ENCODE measurements around the gene CASS4.

The CASS4 gene

DNA sequence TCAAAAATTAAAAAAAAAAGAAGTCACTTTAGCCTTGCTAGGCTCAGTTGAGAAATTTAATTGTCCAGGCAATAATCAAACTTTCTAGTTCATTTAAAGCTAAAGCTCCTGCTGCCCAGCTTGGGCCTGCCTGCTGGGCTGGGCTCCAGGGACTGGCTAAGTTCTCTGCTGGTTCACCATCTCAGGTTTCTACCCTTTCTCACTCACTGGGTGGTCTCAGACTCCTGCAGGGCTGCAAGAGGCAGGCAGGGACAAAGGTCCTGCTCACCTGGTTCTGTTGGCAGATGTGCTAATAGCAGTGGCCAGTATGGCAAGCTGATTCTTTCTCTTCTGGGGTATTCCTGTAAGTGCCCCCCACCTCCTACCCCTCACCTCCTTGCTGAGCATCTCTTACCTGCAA lies 35.2 kb downstream of the CASS4 start:
- DNase-seq (ENCODE audit: low spot score) = no peak

DNA sequence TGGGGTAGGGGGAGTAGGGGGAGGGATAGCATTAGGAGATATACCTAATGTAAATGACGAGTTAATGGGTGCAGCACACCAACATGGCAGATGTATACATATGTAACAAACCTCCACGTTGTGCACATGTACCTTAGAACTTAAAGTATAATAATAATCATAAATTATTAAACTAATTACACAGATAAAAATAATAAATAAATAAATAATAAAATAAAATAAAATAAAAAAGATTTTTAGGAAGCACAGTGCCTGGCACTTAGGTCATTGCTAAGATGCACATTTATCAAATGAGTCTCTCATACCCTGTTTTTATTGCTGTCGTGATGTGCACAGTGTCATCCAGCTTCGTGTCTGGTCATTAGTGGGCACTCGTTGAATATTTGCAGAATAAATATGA lies 37.4 kb downstream of the CASS4 start:
- no peak for DNase-seq (ENCODE audit: low spot score)

DNA sequence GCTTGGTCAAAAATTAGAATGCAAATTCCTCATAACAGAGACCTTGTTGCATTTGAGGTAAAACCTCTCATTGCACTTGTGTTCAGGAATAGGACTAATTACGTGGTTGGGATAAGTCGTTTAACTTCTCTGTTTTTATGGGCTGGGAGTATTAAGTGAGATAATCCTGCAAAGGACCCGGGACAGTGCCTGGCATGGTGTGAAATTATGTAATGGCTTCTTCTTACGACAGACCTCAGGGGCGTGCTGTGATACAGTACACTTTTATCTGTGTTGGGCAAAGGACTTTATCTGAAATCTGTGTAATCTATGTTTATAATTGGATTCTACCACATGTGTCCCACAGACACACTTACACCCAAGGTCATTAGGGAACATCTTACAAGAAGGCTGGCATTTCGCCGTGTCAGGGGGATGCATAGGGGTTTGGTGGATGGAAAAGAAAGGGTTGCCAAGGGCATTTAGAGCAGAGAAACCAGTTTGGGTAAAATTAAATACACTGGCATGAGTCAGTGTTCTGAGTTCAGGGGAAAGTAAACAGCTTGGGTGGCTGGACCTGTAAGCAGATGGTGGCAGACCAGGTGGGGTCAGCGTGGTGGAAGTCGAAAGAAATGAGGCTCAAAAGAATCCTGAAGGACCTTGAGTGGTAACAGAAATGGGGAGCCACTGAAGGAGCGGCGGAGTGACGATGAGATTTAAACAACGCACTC lies 39.2 kb downstream of the CASS4 start:
- no peak for DNase-seq (ENCODE audit: low spot score)

DNA sequence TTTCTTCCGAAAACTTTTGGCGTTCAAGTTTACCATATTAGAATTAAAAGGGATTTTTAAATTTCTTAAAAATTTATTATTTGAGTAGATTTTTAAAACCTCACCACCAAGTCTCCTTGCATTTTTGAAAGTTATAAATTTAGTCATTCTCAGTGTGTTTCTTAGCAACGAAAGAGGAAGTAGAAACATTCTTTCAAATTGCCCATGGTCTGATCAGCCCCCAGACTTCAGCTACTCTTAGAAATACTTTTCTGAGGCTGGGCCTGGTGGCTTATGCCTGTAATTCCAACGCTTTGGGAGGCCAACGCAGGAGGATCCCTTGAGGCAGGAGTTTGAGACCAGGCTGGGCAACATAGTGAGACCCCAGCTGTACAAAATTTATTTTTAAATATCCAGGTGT lies 41.3 kb downstream of the CASS4 start:
- DNase-seq (ENCODE audit: low spot score) = no peak

DNA sequence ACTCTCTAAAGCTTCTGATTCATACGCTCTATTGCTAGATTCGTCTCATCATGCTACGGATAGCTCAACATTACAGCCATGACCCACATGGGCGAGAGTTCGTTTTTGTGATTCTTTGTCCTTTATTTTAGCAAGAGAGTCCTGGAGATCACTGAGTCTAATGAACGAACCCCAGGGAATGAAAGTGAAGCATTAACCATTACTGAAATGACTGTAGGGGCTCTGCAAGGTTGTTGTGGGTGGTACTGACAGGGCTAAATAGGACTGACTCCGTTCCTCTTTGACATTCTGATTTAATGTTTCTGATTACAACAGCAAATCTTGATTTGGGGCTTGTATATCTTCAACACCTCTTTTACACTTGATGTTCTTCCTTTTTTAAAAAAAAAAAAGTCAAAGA lies 42.7 kb downstream of the CASS4 start:
- DNase-seq (ENCODE audit: low spot score) = no peak

DNA sequence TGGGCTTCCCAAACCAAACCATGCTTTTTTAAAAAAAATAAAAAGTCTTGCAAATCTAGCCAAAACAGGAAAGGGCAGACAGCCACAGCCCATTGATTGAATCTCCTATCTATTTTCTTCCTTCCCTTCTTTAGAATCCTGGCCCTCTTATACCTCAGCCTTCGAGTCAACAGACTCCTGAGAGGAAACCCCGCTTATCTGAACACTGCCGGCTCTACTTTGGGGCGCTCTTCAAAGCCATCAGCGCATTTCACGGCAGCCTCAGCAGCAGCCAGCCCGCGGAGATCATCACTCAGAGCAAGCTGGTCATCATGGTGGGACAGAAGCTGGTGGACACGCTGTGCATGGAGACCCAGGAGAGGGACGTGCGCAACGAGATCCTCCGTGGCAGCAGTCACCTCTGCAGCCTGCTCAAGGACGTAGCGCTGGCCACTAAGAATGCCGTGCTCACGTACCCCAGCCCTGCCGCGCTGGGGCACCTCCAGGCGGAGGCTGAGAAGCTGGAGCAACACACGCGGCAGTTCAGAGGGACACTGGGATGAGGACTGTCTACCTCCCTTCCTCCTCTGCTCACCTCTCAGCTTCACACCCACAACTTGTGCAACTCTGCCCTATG lies 46.3 kb downstream of the CASS4 start:
- no peak for DNase-seq (ENCODE audit: low spot score)

DNA sequence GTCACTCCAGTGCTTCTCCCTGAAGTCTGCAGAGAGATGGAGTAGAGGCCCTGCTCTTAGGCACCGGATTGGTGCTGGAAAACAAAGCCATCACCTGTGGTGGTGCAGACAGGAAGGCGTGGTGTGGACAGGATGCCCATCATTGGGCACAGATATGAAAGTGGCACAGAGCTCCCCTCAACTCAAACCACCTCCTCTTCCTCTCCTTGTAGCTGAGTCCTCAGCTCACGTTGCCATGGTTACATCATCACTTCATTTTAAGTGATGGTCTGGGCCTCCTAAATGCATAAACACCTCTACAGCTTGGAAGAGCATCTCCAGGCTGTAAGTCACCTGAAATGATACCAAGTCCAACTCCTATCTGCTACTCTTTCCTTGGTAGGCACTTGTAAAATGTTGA lies 48.4 kb downstream of the CASS4 start:
- no peak for DNase-seq (ENCODE audit: low spot score)

DNA sequence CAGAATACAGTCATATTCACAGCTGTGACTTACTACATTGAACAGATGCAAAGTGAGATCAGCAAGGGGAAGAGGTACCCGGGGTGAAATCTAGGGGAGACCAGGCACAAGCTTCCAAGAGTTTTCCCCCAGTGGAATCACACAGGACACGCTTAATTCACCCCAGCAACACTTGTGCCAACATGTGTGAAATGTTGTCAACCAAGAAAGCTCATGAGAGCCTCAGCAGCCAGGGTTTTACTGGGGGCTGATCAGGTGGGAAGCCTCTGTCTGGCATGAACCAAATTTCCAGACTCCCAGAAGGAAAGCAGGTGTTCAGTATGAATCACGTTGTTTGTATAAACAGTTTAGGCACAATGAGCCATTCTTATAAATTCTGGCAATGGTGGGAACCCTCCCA lies 49.5 kb downstream of the CASS4 start:
- no peak for DNase-seq (ENCODE audit: low spot score)

DNA sequence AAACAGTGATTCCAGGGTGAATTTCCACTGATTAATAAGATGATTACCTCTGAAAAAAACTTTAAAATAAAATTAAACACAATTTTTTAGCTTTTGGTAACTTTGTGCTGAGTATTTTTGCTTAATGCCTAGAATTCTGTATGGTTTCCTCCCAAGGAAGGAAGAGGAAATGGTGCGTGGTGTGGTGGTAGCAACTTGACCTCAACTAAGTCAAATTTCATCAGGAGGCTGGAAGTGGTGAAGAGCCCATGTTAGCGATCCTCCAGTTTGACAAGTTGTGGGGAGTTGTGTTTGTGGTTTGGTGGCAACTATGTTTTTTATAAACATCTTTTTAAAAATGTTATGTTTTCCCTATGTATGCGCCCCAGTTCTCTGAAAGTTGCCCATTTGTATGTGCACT lies 51.4 kb downstream of the CASS4 start:
- no peak for DNase-seq (ENCODE audit: low spot score)

DNA sequence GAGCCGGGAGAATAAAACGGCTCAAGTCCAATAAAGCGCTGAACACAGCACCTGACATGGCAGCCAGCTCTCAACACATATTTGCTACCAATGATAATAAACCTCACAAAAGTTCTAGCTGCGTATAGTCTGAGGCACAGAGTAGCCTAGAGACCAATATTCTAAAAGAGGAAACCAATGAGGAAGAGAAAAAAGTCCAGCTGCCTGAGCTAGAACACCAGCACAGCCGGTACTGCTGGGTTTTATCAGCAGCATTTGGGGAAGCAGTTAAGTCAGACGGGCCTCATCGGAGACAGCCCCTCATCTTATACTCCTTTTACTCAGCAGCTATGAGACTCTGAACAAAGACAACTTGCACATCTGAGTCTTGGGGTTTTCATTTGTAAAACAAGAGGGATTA lies 53.9 kb downstream of the CASS4 start:
- DNase-seq (ENCODE audit: low spot score) = no peak

DNA sequence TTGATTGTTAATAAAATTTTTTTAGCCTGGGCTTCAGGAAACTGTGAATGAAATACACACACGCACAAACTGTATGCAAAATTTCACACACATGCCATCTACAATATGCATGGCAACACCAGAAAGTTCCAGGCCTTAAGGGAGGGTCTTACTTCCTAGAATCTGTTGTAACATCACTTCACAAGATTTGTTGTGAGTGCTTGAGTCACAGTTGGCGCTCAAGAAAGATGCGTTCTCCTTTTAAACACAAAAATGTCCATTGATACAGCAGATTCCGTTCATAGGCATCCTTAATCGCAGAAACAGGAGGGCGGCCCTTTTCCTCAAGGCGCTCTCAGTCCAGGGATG lies 55.9 kb downstream of the CASS4 start:
- no peak for DNase-seq (ENCODE audit: low spot score)

DNA sequence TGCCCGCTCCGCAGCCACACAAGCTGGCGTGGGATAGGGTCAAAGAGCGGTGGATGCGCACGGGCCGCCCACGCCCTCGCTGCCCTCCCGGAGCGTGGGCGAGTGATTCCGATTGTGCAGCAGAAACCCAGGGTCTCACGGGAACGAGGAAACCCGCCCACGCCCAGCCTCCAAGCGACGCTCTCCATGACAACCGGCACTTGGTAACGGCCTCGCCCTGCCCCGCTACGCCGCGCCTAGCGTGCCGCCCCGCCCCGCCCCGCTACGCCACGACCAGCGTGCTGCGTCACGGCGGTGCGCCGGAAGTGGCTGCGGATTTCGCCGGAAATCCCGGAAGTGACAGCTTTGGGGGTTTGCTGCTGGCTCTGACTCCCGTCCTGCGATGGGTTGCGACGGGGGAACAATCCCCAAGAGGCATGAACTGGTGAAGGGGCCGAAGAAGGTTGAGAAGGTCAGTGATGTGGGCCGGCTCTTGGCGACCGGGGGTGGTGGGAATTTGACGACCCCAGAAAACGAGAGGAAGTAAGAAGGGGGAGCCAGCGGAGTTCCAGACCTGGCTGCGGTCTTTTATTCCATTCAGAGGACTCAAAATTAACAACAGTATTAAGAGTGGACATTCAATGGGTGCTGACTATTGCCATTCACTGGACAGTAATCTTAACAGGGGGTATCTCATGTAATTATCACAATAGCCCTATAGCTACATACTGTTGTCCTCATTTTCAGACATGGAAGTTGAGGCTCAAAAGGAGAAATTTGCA lies 56.4 kb downstream of the CASS4 start, which contains the start of gene RTF2:
Gene RTF2, plus strand, starts transcription at position 312 of the 761 bp plus-strand sequence. Its CDS starts 71 bp downstream, at position 383.
- peak; percentile 91 for DNase-seq (ENCODE audit: low spot score)

DNA sequence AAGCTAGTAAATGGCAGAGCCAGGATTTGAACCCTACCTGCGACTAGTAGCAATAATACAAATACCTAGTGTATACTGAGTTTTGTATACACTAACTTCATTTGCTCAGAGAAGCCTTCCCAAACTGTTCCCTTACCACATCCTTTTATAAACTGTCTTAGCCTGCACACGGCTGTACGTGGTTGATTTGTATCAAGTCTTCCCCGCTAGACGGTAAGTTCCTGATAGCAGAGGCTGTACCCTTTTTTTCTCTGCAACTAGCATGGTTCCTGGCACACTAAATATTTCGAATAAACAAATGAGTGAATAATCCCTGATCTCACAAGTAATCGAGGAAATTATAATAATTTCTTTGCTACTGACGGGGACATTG lies 57.0 kb downstream of the CASS4 start:
- no peak for DNase-seq (ENCODE audit: low spot score)

DNA sequence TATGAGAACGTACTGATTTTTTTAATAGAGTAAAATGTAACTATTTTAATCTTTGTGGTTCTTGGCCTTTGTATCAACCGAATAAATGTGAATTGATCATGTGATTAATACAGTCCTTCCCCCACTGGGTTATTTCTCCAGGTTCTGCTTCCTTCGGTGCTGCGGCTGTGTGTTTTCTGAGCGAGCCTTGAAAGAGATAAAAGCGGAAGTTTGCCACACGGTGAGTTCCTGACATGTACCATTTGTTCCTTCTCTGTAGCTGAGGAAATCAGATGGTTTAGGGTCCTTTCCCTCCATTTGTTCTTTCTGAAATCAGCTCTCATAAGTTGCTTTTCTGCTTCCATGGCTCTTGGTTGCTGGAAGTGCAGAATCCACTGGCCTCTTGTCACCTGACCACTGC lies 71.9 kb downstream of the CASS4 start:
- no peak for DNase-seq (ENCODE audit: low spot score)

DNA sequence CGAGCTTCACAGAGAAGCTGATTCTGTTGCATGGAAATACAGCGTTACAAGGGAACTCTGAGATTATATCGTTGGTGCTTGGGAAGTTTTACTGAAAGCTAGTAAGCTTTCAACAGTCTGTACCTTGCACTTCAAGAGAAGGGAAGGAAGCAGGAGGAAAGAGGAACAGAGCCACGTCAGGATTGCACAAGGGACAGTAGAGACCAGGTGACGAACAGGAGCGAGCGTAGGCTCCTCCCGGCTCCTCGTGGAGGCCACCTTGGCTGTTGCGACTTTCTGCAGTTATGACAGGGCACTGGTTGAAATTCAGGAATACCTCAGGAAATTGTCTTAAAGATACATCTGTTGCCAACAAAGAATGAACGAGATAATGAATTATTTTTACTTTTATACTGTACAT lies 75.2 kb downstream of the CASS4 start:
- no peak for DNase-seq (ENCODE audit: low spot score)

DNA sequence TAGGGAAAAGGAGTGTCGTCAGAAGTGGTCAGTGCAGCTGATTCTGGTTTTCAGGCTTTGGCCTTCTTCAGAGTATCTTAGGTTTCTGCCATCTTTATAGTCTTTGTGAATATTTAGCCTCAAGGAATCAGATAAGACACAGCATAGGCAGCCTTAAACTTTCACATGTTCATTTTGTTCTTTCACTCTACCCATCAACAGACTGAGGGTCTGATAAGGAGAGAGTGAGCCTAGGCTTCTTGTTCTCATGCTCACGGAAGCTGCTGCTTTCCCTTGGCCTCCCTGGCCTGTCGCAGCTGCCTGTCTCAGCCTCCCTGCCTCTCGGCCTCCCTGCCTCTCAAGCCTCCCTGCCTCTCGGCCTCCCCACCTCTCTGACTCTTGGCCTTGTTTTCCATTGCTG lies 76.5 kb downstream of the CASS4 start:
- no peak for DNase-seq (ENCODE audit: low spot score)

DNA sequence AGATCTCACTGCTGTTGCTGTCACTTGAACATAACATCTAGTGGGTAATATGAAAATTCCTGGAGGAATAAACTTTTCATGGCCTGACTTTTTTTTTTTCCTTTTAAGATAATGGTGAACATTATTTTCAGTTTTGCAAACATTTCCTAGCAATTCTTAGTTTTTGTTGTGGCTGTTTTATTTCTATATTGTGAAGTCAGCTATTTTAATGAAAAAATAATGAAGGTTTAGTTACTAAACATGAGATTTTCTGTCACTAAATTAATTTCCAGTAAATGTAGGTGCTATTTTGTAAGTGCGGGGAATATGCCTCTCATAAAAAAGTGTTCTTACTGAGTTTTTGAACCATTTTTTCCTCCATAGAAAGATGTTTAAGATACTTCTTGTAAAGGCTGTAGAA lies 89.1 kb downstream of the CASS4 start:
- no peak for DNase-seq (ENCODE audit: low spot score)

DNA sequence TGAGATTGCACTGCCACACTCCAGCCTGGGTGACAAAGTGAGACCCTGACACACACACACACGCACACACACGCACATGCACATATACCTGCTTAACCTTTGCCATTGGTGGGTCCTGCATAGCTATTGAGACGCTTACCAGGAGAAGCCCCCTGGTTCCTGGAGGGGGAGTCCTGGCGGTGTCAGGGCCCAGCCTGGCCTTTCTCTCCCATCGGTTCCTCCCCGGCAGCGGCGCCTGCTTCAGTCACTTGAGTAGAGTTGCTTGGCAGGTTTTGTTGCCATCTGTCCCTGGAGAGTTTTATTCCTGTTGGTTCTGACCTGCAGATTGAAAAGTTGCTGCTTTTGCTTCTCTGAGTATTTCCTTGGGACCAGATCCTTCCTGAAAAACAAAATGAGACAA lies 91.9 kb downstream of the CASS4 start:
- no peak for DNase-seq (ENCODE audit: low spot score)

DNA sequence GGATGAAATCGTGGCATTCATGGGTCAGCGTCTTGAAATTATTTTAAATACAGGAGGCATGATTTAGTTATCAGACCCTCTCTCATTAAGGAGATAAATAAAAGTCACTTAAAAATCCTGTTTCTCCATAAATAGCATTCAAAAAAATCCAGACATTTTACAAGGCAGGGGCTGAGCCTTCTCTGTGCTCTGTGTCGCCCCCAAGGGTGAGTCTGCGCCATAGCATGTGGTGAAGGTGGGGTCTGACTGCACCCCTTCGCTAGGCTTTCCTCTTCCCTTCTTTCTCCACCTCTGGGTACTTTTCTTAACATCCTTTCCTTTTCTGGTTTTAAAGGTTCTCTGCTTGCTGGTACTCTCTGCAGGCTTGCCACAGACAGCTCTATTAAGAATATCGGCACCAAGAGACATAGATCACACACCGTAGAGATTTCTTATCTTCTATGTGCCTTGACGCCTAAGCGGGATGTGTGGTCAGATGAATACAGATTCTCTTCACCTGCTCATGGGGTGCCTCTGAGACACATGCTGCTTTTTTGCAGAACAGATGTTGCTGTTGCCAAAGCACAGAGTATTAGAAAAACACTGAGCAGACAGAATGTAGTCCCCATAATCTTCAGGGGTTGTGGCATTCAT lies 92.4 kb downstream of the CASS4 start:
- peak; percentile 34 for DNase-seq (ENCODE audit: low spot score)

DNA sequence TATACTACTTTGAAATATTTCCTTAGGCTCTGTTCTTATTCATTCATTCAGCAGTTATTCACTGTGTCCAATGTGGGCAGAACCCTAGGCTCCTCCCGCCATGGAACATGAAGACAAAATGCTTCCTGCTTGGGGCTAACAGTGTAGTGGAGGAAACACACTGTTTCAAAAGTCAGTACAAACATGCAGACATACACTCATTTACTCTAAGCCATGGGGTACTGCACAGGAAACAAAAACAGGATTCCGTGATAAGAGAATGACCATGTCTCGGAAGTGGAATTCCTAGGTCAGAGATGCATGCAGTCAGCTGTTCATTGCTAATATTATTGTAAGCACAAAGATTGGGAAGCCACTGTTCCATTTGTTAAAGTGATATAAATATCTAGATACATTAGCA lies 94.0 kb downstream of the CASS4 start:
- DNase-seq (ENCODE audit: low spot score) = no peak
